A549 treated with Mapracorat at 1 μM for 4 hours (cell line): Measurements from ENCODE around the gene CCDC69. TPM values are rescaled to one million over a fixed set of nuclear protein-coding genes. Genes with fewer than 3 reads are reported as not detected.

Experiments used
- total RNA-seq: library from RNA; stranded (reverse); fragments of 200-300 nt; extraction: Qiagen RNA extraction; gene quantifications from 5 replicates; pipeline ENCODE4 v1.2.3, GENCODE V29; 2022

CCDC69 gene, protein sequence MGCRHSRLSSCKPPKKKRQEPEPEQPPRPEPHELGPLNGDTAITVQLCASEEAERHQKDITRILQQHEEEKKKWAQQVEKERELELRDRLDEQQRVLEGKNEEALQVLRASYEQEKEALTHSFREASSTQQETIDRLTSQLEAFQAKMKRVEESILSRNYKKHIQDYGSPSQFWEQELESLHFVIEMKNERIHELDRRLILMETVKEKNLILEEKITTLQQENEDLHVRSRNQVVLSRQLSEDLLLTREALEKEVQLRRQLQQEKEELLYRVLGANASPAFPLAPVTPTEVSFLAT
- total RNA-seq: 1.1 to 2.3 TPM (median 1.4 TPM) in 5 replicates

DNA sequence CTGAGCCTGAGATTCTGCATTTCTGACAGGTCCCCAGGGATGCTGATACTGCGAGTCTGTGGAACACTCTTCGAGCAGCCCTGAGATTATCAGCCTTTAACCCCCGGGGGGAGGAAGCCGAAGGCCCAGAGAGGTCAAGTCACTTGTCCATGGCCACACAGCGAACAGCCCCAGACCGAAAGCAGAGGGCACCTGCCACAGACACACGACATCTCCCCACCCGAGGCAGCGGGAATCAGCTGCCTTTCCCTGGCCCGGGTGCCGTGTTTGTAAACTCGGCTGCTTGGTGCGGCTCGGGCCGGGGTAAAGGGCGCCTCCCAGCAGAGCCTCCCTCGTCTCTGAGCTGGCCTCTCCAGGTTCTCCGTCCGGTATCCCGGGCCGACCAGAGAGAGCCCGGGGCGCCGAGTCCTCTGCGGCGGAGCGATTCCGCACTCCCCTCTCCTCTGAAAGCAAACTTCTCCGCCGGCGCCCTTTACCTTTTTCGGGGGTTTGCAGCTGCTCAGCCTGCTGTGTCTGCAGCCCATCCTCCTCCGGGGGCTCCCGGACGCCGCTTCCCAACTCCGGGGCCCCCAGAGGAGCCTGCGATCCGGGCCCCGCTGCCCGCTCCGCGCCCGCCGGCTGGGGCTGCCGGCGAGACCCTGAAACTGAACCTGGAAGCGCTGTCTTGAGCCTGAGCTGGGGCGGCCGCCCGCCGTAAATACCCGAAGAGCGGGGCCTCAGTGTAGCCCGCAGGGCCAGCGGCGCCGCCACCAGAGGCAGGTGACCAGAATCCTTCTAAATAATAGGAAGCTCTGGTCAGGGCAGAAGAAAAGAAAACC, at the start of gene CCDC69:
TSS of gene CCDC69 (minus strand) at position 646 of the 818 bp plus-strand sequence. CDS start at position 524, 122 bp downstream.

DNA sequence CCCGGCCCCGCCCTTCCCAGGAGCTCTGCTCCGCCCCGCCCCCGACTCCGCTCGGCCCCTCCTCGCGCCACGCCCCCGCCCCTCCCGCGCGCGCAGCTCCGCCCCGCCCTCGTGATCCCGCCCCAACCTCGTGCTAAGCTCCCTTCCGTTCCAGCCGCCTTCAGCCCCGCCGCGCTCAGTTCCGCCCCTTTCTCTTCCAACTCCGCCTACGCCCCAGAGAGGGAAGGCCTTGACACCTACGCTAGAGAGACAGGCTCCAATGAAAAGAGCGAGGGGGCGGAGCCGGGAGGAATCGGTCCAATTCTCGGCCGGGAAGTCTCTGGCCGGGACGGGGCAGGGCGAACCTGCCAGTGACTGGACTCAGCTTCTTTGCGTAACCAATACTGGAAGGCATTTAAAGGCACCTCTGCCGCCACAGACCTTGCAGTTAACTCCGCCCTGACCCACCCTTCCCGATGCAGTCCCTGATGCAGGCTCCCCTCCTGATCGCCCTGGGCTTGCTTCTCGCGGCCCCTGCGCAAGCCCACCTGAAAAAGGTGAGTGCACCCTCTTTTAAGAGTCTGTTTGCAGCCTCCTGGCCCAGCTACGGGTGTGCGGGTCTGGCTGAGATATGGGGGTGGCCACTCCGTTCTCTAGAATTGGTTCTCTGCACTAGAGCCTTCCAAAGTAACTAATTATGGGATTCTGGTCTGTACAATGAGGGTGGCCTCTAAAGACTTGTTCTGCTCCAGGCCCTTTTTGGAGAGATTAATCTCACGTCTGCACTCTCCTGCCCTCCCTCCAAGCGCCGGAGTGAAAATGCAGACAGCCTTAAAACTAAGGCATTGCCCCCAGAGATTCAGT, 29.1 kb upstream of the CCDC69 start, which contains the start of gene GM2A:
TSS of gene GM2A (plus strand) at position 424 of the 843 bp plus-strand sequence. CDS start at position 456, 32 bp downstream.

DNA sequence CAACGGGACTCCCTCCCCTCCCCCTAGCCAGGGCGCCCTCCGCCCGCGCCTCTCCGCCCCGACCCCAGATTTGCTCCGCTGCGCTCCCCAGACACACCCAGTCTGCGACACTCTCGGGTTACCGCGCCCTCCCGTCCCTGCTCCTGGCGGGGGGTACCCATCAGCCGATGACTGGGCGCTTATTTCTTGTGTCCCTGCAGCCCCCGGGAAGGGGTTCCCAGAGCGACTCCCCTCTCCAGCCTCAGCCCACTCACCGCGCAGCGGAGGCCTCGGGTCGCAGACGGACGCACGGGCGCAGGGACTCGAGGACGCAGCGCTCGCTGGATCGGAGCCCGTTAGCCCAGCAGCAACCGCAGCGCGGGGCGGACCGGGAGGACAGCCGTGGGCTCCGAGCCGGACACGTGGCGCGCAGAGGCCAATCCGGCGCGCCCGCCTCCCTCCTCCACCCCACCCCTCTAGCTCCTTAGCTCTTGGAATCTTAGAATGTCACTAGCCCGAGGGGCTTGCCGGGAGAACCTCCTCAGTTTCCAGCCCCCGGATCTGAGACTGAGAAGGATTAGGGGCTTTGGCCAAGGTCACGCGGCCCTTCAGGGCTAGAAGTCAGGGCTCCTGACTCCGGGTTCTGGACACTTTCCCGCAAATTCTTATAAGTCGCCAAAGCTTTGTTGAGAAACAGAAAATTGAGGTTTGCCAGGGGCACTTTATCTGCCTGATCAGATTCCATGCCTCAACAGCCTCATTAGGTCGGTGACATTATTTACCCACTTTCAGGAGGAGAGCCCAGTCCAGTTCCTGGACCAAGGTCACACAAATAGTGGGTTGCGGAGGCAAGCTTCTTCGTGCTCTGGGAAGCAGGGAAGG, 66.2 kb downstream of the CCDC69 start, which contains the start of gene ANXA6:
TSS of gene ANXA6 (minus strand) at position 354 of the 861 bp plus-strand sequence. CDS start 9,878 bp downstream, outside the sequence.

Other genes starting within 250 kb of the CCDC69 start
- 14.9 to 20.3 TPM (median 17.4 TPM) in 5 replicates for gene GPX3, start 203.5 kb downstream of the CCDC69 start, total RNA-seq
- 131 to 144 TPM (median 138 TPM) in 5 replicates for gene TNIP1, start 143.1 kb downstream of the CCDC69 start, total RNA-seq
- 39.7 to 45.8 TPM (median 43.1 TPM) in 5 replicates for gene ANXA6, start 66.3 kb downstream of the CCDC69 start, total RNA-seq
- 16.1 to 18.1 TPM (median 17.1 TPM) in 5 replicates for gene GM2A, start 29.1 kb upstream of the CCDC69 start, total RNA-seq
- not detected in 5 replicates for gene SLC36A3, start 79.7 kb upstream of the CCDC69 start, total RNA-seq
- gene SLC36A2, start 123.5 kb upstream of the CCDC69 start, total RNA-seq: not detected in 5 replicates
- gene SLC36A1, start 223.5 kb upstream of the CCDC69 start, total RNA-seq: 7.7 to 10.3 TPM (median 8.5 TPM) in 5 replicates